Measurements from ENCODE around the gene RAI1.
"Not testable (repeated sequence)": the region's sequence is repeated elsewhere in the genome, so short reads cannot be mapped to it uniquely, and the experiment has no call there.

The RAI1 gene

DNA sequence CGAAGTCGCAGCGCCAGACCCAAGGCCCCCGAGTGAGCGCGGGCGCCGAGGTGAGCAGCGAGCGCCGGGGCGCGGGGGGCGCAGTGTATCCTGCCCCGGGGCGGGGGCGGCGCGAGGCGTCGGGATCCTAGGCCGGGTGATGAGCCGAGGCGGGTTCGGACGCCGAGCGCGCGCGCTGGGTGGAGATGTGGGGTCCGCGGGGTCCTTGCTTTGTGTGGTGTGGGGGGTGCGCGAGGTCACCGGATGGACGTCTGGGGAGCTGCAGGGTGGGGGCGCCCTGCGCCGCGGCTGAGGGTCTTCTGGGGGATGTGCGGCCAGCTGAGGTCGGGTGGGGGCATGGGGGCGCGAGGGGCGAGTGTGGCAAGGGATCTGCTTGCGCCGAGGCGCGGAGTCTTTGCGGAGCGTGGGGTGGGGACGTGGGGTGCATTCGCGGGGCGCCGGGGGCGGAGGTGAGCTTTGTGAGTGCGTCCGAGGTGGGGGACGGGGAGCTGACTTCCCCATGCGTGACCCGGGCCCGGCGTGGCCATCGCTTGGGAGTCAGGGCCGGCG, 560 bp downstream of the RAI1 start:
- H3K4me3 ChIP-seq (ENCODE audit: low read length): peak overlapping the region; percentile 72
- TF ChIP-seq ZNF274 (IDR thresholded peaks at IDR 0.05; ENCODE audit: low read depth, low read length): no peak

DNA sequence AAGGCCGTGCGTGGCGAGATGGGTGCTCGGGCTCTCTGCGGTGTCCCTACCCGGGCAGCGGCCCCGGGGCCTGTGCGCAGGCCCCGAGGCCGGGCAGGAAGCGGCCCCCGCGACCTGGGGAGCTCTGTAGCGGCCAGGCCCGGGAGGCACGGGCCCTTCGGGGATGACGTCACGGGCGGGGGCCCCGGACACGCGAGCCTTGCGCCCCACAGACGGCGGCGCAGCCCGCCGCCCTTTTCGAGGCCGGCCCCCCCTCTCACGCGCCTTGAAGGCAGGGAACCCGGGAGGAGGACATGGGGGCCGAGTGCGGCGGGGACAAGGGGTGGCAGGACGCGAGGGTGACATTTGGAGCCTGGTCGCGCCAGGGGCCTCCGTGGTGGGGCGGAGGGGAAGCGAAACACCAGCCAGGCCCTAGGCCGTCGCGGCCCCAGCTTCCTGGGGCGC, 1.1 kb downstream of the RAI1 start:
- peak overlapping the region; percentile 72 for H3K4me3 ChIP-seq (ENCODE audit: low read length)
- TF ChIP-seq ZNF274 (IDR thresholded peaks at IDR 0.05; ENCODE audit: low read depth, low read length): no peak

DNA sequence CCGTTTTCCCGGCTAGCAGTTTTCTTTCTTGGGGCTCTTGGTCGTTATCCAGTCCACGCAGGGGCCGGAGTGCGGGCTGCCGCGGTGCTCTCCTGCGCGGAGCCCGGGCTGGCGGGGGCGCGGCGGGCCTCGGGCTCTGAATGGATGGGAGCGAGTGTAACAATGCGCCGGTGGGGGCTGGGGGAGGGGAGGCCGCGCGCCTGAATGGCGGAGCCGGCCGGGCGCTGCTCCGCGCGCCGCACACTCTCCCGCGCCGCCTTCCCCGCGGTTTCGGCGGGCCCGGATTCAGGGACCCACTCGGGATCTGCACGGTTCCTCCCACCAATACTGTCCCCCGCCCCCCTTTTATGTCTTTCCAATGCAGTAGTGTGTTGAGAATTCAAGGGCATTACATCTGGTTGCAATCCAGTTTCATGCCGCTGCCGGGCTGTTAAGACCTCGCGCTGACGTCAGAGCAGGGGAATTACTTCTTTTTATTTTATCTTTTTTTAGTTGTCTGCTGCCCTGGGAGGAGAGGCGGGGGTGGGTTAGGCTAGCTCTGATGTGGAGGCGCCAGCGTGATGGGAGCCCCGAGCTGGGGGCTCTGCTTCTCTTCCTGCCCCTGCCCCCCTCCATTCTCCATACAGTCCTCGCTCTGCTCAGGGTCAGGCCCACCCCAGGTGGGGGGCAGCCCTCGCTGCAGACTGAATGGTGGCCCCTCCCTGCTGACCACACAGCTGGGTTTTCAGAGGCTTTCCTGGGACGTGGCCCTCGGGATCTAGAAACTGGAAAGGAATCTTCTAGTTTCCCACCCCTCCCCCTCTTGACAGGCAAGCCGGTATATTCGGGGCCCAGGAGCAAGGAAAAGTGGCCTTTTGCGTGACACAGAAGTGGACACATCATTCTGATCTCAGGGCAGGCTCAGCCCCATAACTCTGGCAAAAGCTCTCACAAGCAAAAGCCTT, 1.8 kb downstream of the RAI1 start:
- no peak for TF ChIP-seq ZNF274 (IDR thresholded peaks at IDR 0.05; ENCODE audit: low read depth, low read length)
- H3K4me3 ChIP-seq (ENCODE audit: low read length): peak overlapping the region; percentile 72

DNA sequence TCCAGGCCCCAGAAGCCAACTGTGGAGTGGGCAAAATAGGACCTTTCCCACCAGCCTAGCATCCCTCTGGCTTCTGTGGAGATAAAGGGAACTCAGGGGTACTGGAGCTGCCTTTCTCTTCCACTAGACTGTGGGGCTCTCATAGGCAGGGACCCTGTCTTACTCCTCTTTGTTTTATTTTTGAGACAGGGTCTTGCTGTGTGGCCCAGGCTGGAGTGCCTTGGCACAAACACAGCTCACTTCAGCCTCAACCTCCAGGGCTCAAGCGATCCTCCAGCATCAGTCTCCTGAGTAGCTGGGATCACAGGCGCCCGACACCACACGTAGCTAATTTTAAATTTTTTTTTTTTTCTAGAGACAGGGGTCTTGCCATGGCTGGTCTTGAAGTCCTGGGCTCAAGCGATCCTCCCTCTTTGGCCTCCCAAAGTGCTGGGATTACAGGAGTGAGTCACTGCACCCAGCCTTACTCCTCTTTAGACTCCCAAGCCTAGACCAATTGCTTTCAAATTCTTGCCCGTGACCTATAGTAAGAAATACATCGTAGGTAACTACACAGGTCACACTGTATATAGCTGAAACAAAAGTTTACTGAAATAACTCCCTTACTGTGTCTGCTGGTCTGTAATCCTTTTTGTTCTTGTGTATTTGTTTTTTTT, 2.6 kb downstream of the RAI1 start:
- no peak for TF ChIP-seq ZNF274 (IDR thresholded peaks at IDR 0.05; ENCODE audit: low read depth, low read length)

DNA sequence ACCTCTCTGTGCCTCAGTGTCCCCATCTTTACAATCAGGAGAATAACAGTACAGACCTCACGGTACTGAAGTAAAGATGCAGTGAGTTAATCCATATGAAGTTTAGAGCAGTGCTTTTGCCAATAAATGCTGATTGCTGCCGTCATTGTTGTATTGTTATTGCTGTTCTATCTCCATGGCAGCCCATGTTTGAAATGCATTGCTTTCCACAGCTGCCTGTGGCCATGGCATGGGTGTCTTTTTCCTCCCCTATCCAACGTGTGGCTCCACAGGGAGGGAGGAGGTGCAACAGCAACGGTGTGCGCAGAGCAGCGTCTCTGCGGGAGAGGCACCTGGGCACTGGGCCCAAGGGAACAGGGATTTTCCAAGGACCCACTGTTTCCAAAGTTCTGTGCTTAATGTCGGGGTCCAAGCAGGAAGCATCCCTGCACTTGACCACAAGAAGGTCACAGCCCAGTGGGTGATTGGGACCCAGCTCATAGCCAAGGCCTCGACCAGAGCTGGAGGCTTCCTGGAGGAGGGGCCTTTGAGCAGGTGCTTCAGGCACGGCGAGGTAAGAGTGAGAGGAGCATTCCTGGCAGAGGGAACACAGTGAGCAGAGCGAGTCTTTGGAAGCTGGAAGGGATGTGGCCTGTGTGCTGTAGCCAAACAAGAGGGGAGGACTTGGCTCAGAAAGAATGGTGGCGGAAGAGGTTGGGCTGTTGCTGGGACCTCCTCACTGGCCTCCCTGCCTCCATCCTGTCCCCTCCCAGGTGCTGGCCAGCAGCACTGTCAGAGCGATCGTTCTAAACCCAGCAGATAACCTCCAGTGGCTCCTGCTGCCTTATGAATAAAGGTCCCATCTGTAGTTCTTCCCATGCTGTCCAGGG, 3.9 kb downstream of the RAI1 start:
- no peak for TF ChIP-seq ZNF274 (IDR thresholded peaks at IDR 0.05; ENCODE audit: low read depth, low read length)
- H3K4me3 ChIP-seq (ENCODE audit: low read length): no peak overlapping the region

More for the DNA sequence above, 2.6 kb downstream of the RAI1 start:
- peak overlapping the region; percentile 72; the same call in 1 of the 2 replicates for H3K4me3 ChIP-seq (ENCODE audit: low read length)

DNA sequence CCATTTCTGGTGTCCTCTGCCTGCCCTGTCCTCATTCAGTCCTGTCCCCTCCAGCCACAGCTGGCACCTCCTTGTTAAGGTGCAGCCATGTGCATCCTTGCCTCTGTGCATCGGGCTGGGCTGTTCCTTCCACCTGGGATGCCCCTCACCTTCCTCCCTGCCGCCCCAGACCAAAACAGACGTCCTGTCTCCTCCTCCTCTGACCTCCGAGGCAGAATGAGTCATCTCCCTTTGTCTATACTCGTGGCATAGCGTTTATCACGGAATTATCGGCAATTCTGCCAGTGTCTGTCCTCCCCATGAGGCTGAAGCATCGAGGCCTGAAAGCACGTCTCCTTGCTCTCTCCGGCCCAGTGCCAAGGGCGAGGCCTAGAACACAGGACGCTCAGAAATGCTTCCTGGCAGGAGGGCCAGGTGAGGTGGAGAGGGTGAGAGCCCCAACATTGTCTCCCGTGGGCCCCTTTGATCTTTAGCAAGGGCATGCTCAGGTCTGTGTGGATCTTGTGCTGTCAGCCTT, 4.6 kb downstream of the RAI1 start:
- H3K4me3 ChIP-seq (ENCODE audit: low read length): no peak overlapping the region
- no peak for TF ChIP-seq ZNF274 (IDR thresholded peaks at IDR 0.05; ENCODE audit: low read depth, low read length)

DNA sequence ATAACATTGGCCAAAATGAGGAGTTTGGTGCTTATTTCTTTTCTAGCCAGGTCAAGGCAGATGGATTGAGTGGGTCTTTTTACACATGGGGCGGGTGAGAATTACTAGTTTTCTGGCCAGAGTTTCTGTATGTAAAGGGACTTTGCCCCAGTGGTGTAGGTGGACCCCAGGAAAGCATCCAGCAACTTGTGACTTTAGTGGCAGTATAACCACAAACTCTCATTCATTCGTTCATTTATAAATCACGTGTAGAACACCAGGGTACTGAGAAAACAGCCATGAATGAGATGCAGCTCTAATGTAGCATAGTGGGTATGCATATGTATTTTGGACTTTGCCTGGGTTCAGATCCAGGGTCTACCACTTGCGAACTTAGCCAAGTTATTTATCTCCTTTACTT, 8.1 kb downstream of the RAI1 start:
- no peak overlapping the region for H3K4me3 ChIP-seq (ENCODE audit: low read length)
- TF ChIP-seq ZNF274 (IDR thresholded peaks at IDR 0.05; ENCODE audit: low read depth, low read length): no peak

DNA sequence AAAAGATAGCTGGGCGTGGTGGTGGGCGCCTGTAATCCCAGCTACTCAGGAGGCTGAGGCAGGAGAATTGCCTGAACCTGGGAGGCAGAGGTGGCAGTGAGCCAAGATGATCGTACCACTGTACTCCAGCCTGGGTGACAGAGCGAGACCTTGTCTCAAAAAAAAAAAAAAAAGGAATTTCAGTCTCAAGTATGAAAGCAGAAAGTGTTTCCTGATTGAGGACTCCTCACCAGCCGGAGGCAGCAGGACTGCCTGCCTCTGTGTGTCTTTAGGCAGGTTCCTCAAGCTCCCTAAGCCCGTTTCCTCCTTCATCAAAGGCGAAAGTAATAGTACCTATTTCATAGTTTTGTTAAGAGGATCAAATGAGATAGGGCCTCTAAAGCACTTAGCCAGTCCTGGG, 9.0 kb downstream of the RAI1 start:
- not testable (repeated sequence) for H3K4me3 ChIP-seq (ENCODE audit: low read length)

DNA sequence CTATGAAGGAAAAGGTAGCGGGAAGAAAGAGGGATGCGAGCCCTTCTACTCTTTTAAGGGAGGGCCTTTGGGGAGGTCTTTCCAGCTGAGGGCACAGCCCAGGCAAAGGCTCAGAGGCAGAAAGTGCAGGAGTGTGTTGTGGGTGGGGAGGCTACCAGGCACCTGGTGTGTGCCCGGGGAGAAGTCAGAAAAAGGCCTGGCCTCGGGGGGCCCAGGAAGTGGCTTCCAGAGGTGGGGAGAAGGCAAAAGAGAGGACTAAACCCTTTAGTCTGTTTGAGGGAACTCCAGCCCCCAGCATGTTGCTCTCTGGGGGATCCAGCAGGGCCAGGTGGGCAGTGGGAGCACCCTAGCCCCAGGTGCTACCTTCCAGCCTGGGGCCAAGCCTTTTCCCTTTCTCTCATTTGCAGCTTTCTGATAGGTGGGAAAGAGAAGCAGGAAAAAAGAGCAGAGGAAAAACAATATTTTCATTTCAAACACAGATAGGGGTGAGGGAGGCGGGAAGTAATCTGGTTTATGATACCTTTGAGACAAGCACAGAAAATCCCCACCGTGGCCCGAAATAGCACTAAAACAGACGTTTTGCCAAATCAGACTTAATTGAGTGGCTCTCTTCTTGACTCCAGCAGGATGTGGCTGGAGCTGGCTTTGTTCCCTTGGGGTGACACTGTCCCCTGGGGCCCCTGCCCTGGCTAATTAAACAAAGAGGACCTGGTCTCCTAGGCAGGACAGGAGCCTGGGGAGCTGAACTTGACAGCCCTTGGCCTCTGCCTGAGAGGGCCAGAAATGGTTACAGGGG, 10.4 kb downstream of the RAI1 start:
- peak overlapping the region; percentile 17; the same call in 1 of the 2 replicates for H3K4me3 ChIP-seq (ENCODE audit: low read length)
- TF ChIP-seq ZNF274 (IDR thresholded peaks at IDR 0.05; ENCODE audit: low read depth, low read length): no peak

DNA sequence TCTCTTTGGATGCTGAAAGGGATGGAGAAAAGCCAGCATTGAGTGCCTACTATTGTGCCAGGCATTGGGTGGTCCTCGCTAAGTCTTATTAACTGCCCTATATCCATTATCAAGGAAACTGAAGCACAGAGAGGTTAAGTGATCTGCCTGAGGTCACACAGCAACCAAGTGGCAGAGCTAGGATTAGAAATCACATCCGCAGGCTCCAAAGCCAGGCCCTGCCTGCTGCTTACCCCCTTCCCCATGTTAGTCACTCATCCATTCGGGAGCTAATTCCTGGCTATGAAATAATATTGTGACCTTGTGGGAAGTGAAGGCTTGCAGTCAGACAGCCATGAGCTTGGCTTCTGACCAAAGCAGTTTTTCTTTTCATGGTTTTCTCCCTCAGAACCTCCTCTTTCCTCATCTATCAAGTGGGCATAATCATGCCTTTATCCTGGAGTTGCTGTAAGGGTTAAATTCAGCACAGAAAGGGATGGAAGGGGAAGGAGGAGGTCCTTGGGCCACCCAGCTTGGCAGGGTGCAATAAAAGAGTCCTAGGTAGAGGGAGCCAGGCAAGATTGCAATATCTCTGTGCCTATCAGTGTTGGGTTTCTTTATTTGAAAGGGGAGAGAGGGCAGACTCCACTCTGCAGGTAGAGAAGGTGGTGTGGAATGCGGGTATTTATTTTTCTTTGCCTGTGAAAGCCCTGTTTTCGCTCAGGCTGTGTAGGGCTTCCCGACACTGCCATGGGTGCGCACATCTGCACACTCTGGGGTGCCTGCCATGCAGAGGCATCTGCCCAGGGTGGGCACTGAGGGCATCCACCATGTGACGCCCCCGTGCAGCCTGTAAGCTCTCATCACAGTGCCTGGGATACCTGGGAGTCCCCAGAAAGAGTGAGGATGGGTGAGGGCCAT, 11.3 kb downstream of the RAI1 start:
- no peak for TF ChIP-seq ZNF274 (IDR thresholded peaks at IDR 0.05; ENCODE audit: low read depth, low read length)
- H3K4me3 ChIP-seq (ENCODE audit: low read length): peak overlapping the region; percentile 4; the same call in 1 of the 2 replicates

DNA sequence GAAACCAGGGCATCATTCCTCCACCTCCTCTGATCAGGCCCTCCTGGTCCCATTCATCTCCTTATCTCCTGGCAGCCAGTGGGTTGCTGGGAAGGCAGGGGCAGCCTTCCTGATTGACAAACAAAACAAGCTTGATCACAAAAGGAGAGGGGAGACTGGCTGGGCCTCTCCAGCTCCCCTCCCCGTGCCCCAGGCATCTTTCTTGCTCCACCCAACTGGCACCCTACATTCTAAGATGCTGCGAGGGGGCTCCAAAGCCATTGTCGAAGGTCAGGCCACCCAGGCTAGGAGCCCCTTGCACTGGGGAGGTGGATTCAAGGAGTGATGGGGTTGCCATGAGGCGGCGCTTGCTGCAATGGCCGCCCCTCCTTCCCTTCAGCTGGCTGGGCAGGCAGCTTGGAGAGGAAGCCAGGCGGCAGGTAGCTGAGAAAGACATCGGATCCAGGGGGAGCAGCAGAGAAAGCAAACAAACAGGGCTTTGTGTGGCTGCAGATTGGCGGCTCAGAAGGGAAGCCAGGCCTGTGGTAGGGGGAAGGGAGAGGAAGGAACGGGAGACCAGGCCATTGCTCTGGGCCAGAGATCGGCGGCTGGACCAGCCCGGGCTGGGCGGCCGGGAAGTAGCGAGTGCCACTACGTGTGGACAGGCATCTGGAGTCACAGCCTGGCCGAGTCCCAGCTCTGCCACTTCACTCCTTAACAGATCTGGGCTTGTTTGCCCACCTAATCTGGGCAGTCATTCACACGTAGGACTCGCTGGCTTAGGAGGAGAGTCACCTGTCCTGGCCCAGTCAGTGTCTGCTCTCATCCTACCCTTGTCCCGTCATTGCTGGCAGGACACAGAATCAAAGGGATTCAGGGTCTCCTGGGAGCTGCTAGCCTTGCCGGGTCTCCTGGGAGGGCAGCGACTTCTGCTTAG, 12.3 kb downstream of the RAI1 start:
- peak overlapping the region; percentile 81; the same call in 1 of the 2 replicates for H3K4me3 ChIP-seq (ENCODE audit: low read length)
- TF ChIP-seq ZNF274 (IDR thresholded peaks at IDR 0.05; ENCODE audit: low read depth, low read length): no peak

Data from GM08714 (cell line).